CD4-positive, alpha-beta T cell treated with Interleukin-21 for 1 hour (primary cell): Measurements from ENCODE around the gene NUP205.
"Not testable (repeated sequence)": the region's sequence is repeated elsewhere in the genome, so short reads cannot be mapped to it uniquely, and the experiment has no call there.

Source experiments
- DNase-seq: peaks from one replicate; pipeline ENCODE4 v3.0.0-alpha.2; 2020

Gene NUP205

DNA sequence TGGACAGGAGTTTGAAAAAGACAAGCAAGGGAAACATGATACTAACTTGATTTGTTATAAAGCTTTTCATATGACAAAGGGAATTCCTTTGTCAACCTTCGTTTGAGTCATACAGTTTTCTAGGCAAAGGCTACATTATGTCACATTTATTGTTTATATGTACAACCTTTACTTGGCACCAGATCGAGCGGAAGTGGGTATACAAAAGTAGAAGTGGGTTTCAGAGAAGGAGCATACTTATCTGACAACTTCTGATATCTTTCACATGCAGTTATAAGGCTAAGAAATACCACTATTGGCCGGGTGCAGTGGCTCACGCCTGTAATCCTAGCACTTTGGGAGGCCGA, 115.6 kb downstream of the NUP205 start:
- no peak for DNase-seq

DNA sequence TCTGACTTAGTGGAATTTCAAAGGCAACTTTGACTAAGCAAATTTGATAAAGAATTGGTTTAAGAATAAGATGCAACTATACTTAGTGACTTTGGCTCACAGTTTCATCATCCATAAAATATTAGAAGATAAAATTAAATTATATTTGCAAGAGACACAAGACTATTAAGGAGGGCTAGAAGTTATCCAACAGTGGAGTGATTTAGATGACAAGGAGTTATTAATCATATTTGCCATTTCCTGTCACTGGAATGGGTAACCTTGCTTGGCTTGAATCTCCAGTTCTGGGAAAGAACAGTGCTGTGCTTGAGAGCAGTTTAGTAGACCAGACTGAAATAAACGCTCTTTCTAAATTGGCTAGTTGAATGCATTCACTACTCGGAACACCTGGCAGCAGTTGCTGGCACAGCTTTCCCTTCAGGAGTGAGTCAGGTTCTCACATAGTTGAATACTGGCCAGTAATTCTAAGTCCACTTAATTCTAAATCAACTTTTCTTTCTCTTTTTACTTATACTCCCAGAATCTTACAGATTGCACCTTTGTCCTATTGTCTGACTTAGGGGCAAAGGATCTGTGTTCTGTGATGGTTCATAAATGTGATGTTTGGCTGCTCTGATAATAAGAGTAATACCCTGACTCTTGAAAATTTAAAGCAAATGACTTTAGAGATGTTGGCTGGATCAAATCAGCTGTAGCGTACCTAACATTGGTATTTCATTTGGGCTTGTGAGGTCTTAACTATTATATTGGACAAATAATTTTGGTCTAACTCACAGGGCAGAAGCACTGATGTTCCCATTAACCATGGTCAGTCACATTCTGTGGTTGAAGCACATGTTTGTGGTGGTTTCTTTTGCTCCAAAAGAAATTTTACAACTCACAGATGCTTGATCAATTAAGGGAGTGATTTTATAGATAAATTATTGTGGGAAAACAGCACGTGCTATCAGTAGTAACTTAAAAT, 121.2 kb downstream of the NUP205 start:
- no peak for DNase-seq

DNA sequence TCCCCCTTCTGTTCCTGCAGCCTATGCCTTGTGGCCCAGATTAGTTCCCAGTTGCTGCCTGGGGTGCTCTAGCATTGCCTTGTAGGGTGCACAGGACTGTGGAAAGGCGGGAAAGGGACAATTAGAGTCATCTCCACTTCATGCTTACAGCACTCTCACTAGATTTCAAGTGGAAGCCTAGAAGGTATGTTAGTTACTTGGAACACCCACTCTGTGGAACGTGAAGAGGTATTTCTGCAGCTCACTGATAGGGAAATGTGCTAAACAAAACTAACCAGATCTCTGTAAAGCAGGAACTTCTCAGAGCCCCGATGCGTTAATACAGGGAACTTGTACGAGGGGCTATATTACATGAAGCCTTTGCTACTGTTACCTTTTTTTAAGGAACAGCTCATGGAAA, 124.0 kb downstream of the NUP205 start:
- no peak for DNase-seq

GRCh38 chr7:135682191-135682590, 124.5 kb downstream of the NUP205 start:
- no peak for DNase-seq

DNA sequence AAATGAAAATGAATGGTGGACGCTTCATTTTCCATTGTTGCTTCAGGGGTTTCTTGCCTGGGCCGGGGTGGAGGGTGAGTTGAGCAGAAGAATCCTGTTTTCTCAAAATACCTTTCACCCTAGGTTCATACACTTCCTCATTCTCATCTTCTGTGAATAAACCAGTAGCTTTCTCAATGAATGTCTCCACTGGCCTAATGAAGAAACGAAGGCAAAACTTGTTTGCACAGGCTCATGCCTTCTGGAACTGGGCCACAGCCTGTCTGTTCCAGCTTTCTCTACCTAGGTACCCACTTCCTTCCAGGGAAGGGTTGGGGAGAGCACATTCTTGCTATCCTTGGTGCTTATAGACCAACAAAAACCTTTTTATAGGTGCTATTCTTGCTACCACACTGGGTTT, 125.9 kb downstream of the NUP205 start:
- DNase-seq: no peak

DNA sequence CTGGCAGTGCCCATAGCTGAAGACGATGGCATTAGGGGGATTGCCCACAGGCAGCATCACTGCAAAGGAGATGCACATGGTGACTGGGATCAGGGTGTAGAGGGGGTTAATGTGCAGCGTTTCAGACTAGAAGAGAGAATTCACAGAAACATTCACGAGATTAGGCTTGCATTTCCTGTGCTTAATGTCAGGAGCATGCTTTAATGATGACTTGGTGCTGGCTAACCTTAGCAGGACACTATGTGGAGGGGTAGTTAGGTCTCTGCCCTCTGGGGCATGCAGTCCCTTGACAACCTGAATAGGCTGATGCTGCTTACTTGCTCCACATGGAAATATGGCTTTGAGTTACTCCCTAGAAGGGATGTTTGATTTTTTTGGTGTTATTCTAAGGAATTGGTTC, 126.4 kb downstream of the NUP205 start:
- no peak for DNase-seq

- DNase-seq: no peak
Measured at GRCh38 chr7:135684699-135685098, 127.0 kb downstream of the NUP205 start.

DNA sequence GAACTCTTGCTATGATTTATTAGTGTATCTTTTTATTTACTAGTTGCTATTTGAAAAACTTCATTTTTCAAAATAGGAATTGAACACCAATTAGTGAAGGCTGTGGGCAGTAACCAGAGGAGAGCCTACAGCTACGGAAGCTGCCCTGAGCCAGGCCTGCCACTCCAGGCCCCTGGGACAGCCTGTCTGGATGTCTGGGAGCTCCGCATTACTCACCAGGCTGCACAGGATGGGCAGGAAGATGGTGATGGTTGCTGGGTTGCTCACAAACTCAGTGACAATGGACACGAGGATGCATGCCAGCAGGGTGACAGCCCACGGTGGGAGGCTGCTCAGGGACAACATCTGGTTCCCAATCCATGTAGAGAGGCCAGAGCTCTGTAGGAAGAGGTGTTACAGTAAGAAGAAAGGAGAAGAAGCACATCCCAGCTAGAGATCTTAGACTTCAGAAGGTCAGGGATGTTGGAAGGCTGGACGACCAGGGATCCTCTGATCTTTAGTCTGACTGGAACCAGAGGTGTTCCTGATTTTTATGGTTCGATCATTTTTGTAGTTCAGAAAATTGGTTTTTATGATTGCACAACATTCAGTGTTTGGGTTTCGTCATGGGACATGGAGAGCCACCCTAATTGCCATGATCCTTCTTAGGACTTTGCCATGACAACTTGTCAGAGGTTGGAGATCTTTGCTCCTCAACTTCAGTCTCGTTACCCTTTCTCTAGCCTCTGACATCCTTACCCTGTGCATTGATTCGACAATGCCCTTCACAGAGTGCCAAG, 127.8 kb downstream of the NUP205 start:
- DNase-seq: no peak

DNA sequence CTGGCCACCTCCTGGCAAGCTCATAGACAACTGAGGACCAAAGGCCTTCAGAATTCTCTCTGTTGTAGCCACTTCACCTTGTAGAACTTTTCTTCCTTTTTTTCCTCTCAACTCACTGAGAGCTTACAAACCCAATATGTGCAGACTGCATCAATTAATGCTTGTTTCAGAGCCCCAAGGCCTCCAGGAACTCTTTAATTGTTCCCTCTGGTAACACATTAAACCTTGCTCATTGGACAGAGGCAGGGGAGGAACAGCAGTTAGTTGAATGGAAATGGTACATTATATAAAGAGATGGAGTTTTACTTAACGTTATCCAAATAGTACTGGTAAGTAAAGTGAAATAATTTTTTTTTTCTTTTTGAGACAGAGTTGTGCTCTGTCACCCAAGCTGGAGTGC, 129.7 kb downstream of the NUP205 start:
- DNase-seq: no peak

- no peak for DNase-seq
Measured at GRCh38 chr7:135690566-135690965, 132.8 kb downstream of the NUP205 start.

GRCh38 chr7:135692055-135692454, 134.3 kb downstream of the NUP205 start:
- DNase-seq: no peak

- not testable (repeated sequence) for DNase-seq
Measured at GRCh38 chr7:135692606-135693005, 134.9 kb downstream of the NUP205 start.

- DNase-seq: no peak
Measured at GRCh38 chr7:135693558-135693957, 135.8 kb downstream of the NUP205 start.

GRCh38 chr7:135697276-135698049, 139.7 kb downstream of the NUP205 start:
- no peak for DNase-seq
